Urinary bladder (tissue), 4 donors: ENCODE data around the gene CCDC149. TPM values are rescaled to one million over a fixed set of nuclear protein-coding genes. Genes with fewer than 3 reads are reported as not detected.

ENCODE experiments used
- DNase-seq: peaks from one replicate; pipeline ENCODE4 v3.0.0-alpha.2; 2015; ENCODE audit errors: extremely low spot score
- H3K27ac ChIP-seq: one replicate; pipeline ENCODE4 v1.5.1; 2013; ENCODE audit warnings: low read depth, mild to moderate bottlenecking, moderate library complexity
- H3K36me3 ChIP-seq: one replicate; pipeline ENCODE4 v1.6.1; 2013; ENCODE audit warnings: mild to moderate bottlenecking, moderate library complexity; ENCODE audit not compliant: insufficient read depth
- H3K4me1 ChIP-seq: one replicate; pipeline ENCODE4 v1.6.1; 2013; ENCODE audit warnings: mild to moderate bottlenecking, moderate library complexity; ENCODE audit not compliant: insufficient read depth
- H3K4me3 ChIP-seq: one replicate; pipeline ENCODE4 v1.5.1; 2013; ENCODE audit warnings: low read depth, low read length
- WGBS: extraction: QIAGEN DNeasy Blood & Tissue Kit; methylation state at CpG from one replicate; pipeline ENCODE4 v1.1.7; 2013; 5-methylcytosine and 5-hydroxymethylcytosine counted together
- polyA plus RNA-seq: library from polyadenylated mRNA; stranded (reverse); fragments of 200-250 nt; gene quantifications from one replicate; pipeline ENCODE4 v1.2.3, GENCODE V29; 2013
- total RNA-seq: library from RNA; depleted of rRNA; stranded (reverse); fragments of >200 nt; gene quantifications from one replicate; pipeline ENCODE4 v1.2.3, GENCODE V29; 2014
- donor health status: healthy with polysubstance abuse.
- donor health status: healthy.

Gene CCDC149
- total and polyA plus RNA-seq, 2 donors, result 10.1 to 17.4 TPM

DNA sequence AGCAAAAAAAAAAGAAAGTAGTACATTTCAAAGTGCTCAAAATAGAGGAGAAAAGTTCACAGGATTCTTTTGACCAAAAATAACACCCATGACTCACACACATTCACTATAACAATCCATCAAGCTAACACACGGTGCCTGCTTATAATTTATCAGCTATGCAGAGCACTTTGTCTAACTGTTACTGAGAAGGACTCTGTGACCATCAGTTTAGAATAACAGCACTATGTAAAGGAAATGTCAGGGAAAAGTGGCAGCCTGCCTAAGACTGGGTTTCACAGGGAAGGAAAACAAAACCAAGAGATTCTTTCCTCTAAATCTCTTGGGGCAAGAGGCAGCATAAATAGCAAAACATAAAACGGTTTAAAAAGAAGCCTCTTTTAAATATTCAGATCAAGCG, 54.8 kb downstream of the CCDC149 start:
- no peak overlapping the region for H3K27ac ChIP-seq
- no peaks in the 10 kb centered on the region for H3K36me3 ChIP-seq
- WGBS, result 22% methylated on average over 3 of the region's 3 CpGs
- H3K4me1 ChIP-seq, result no peaks in the 10 kb centered on the region
- H3K4me3 ChIP-seq, result no peak overlapping the region
- no peak for DNase-seq

DNA sequence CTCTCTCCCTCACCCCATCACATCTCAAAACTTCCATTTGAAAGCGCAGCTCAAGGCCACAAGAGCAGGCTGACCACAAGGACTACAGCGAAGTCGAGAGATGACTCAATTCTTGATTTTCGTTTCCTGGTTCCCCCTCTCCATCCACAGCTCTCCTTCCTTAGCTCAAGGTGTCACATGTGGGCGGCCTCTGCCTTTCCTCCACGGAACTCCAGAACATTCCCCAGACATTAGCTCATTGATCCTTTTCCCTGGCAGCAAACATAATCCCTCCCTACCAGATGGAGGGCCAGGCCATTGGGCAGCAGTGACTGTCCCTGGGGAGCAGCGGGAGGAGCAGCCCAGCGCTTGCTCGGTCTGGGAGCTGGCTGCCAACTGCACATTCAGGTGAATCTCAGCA, 56.3 kb downstream of the CCDC149 start:
- no peak for DNase-seq
- WGBS, result 85% methylated on average over 9 of the region's 9 CpGs
- Histone ChIP-seq H3K36me3 (no peaks in the 10 kb centered on the region), H3K4me1 (no peaks in the 10 kb centered on the region), H3K4me3 (no peak overlapping the region), H3K27ac (no peak overlapping the region)

DNA sequence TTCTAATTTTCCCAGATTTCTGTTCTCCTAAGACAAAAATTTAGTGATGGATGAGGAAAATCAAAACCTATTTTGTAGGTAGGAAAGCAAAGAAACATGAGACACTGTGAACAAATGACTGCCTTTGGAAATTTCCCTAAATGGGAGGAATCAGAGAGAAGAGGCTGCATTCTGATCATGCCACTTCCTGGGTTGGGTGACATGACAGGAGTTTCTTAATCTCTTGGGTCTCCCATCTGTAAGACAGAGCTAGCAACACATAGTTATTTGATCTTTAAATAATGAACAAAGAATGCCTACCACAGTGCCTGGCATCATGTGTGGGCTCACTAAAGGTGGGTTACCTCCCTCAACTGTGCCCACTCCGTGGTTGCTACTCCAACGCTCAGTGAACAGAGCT, 57.1 kb downstream of the CCDC149 start:
- no peak overlapping the region for H3K4me3 ChIP-seq
- no peak for DNase-seq
- no peak overlapping the region for H3K27ac ChIP-seq
- 98% methylated on average over 2 of the region's 2 CpGs for WGBS
- H3K36me3 ChIP-seq, result no peaks in the 10 kb centered on the region
- no peaks in the 10 kb centered on the region for H3K4me1 ChIP-seq

DNA sequence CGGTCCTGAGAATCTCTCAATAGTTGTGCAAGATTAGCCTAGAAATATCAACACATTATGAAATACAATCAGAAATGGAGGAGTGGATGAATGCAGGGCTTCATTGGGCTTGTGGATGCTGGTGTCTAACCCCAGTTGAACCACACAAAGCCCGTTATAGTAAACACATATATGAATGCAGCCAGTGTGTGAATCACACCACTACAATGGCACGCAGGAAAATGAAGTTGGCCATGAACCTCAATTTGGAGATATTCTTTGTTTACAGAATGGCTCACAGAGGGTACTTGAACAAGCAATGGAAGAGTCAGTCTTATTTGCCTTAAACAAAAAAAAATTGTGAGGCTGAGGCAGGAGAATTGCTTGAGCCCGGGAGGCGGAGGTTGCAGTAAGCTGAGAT, 59.7 kb downstream of the CCDC149 start:
- Histone ChIP-seq H3K27ac (no peak overlapping the region), H3K4me1 (no peaks in the 10 kb centered on the region)
- 88% methylated on average over 5 of the region's 5 CpGs for WGBS

DNA sequence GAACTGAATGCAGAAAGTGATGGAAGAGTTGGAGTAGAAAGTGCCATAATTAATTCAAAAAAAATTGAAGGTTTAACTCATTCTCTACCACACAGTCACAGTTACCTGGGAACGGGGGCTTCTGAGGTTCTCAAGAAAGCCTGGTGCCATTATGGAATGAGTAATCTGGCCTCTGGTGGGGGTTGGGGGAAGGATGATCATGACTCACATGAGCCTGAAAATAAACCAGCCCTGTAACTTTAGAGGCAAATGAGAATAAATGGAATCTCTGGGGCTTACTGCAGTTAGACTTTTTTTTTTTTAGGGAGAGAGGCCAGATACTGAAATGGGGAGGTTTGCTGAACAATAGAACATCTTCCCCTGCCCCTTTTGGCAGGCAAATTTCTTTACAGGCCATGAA, 62.2 kb downstream of the CCDC149 start:
- Histone ChIP-seq H3K4me3 (no peak overlapping the region), H3K36me3 (no peaks in the 10 kb centered on the region), H3K27ac (no peak overlapping the region), H3K4me1 (no peaks in the 10 kb centered on the region)
- DNase-seq, result no peak
- WGBS, result 64% methylated on average over 1 of the region's 1 CpG

More for the DNA sequence above, 59.7 kb downstream of the CCDC149 start:
- DNase-seq, result no peak
- no peaks in the 10 kb centered on the region for H3K36me3 ChIP-seq
- H3K4me3 ChIP-seq, result no peak overlapping the region

DNA sequence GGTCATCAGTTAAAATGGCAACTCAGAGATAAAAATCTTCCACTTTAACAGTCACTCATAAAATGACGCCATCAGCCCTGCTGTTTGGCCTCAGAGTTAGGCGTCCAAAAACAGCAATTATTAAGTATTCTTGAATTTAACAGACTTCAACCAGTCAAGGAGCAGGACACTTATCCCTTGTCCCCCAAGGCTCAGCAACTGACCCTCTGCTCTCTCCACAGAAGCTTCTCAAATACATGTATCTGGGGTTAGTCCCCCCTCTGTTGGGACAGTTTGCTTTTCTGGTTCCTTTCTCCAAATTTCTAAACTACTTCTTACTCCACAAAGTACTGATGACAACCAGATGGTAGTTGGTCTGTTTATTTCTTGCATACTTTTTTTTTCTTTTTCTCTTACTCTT, 63.1 kb downstream of the CCDC149 start:
- no peak overlapping the region for H3K27ac ChIP-seq
- 53% methylated on average over 2 of the region's 2 CpGs for WGBS
- DNase-seq, result no peak
- H3K4me3 ChIP-seq, result no peak overlapping the region
- no peaks in the 10 kb centered on the region for H3K36me3 ChIP-seq
- H3K4me1 ChIP-seq, result no peaks in the 10 kb centered on the region

DNA sequence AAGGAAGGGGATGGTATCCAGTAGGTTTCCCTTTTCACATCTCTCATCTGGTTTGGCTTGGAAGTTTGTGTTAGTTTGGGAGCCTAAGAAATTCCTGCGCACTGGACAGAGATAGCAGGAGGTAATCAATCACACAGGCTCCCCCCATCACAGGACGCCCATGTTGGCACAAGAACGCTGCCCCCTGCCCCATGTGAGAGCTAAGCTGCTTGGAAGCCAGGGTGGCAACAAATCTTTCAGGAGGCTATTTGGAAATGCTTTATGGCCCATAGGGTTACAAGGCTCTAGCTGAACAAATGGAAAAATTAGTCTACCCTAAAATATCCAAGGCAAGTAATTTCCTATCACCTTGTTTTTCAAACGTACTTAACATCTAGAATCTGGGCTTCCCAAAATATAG, 63.5 kb downstream of the CCDC149 start:
- no peak for DNase-seq
- Histone ChIP-seq H3K4me3 (no peak overlapping the region), H3K4me1 (no peaks in the 10 kb centered on the region), H3K27ac (no peak overlapping the region), H3K36me3 (no peaks in the 10 kb centered on the region)
- 61% methylated on average over 4 of the region's 4 CpGs for WGBS

DNA sequence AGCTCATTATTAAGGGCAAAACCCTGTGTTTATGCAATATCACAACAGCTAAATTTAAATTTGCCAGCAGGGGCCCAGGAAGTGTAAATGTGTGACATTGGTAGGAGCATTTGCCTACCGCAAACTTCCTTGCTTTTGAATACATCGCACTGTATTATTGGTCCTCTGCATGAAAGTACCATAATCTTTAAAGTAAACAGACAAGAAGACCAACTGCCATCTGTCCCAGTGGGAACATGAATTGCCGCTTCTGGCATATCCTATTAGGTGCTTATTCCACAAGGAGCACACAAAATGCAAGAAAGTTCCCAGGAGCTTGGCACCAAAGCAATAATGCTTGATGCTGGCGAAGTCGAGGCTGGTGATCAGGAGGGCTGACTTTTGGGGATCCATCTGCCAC, 66.1 kb downstream of the CCDC149 start:
- WGBS, result 96% methylated on average over 5 of the region's 5 CpGs
- H3K27ac ChIP-seq, result no peak overlapping the region
- DNase-seq, result no peak
- no peaks in the 10 kb centered on the region for H3K36me3 ChIP-seq
- no peak overlapping the region for H3K4me3 ChIP-seq
- H3K4me1 ChIP-seq, result no peaks in the 10 kb centered on the region

DNA sequence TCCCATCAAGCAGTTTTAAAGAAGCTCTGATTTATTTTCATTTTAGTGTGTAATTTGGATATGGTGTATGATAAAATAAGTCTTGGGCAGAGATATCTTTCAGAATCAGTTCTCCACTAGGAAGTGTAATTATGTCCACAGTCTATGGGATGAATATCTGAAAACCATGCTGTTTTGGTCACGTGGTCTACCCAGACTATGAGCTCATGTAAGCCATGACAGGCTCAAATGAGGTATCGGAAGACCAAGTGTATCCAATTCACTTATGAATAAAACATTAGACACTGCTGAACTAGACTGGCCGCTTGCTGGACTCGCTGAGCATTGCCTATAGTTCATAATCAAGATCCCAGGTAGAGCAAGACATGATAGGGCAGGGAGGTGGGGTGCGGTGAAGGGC, 66.9 kb downstream of the CCDC149 start:
- Histone ChIP-seq H3K27ac (no peak overlapping the region), H3K4me1 (no peaks in the 10 kb centered on the region), H3K4me3 (no peak overlapping the region), H3K36me3 (no peaks in the 10 kb centered on the region)
- 96% methylated on average over 5 of the region's 5 CpGs for WGBS
- no peak for DNase-seq

DNA sequence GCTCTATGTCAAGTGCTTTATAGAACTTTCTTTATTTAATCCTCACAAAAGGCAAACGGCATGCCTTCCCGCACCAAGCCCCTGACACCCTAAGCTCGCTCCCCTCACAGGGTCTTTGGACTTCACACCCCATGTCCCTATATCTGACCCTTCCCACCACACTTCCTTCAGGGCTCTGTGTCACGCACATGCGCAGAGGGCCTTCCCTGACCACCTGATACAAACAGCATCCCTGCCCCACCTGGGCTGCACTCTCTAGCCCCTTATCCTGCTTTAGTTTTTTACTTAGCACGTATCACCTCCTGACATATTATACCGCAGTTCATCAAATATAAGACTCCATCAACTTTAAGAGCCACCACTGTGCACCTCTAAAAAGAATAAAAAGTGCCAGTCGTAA, 67.7 kb downstream of the CCDC149 start:
- Histone ChIP-seq H3K4me3 (no peak overlapping the region), H3K36me3 (no peaks in the 10 kb centered on the region), H3K27ac (no peak overlapping the region), H3K4me1 (no peaks in the 10 kb centered on the region)
- DNase-seq, result no peak
- 96% methylated on average over 8 of the region's 8 CpGs for WGBS

DNA sequence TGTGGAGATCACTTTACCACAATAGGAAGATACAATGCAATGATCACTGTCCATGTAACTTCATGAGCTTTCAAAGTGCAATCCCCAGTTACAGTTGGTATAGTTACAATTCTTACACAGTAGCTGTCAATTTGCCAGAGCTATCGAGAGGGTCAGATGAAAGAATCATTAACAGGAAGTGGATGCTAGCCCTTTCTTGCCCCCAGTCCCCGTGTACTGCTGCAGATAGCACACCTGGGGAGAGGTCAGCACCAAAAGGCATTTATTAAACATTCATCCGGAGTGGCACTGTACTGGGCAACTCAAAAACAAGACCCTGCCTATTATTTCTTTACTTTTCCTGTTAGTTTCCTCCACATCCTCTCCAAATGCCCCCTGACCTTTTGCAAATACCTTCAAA, 69.7 kb downstream of the CCDC149 start:
- 73% methylated on average over 3 of the region's 3 CpGs for WGBS
- no peak for DNase-seq
- Histone ChIP-seq H3K4me1 (no peaks in the 10 kb centered on the region), H3K36me3 (no peaks in the 10 kb centered on the region), H3K4me3 (no peak overlapping the region), H3K27ac (no peak overlapping the region)

DNA sequence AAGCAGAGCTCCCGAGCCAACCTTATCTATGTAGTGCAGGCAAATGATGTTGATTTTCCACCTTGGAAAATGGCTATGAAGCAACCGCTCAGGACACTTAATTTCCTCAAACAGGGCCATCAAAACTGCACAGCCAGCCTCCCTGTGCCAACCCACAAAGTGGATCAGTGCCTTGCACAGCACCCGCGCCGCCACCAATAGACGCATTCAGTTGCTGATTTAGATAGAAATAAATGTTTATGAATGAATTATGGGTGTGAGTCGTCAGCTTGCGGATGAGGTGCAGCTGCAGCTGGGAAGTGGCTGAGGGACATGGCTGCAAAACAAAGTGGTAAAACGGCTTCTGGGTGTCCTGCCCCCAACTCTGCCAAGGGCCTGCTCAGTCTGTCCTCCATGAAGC, 70.5 kb downstream of the CCDC149 start:
- no peak overlapping the region for H3K4me3 ChIP-seq
- no peaks in the 10 kb centered on the region for H3K4me1 ChIP-seq
- 82% methylated on average over 9 of the region's 9 CpGs for WGBS
- H3K36me3 ChIP-seq, result no peaks in the 10 kb centered on the region
- no peak for DNase-seq
- no peak overlapping the region for H3K27ac ChIP-seq

DNA sequence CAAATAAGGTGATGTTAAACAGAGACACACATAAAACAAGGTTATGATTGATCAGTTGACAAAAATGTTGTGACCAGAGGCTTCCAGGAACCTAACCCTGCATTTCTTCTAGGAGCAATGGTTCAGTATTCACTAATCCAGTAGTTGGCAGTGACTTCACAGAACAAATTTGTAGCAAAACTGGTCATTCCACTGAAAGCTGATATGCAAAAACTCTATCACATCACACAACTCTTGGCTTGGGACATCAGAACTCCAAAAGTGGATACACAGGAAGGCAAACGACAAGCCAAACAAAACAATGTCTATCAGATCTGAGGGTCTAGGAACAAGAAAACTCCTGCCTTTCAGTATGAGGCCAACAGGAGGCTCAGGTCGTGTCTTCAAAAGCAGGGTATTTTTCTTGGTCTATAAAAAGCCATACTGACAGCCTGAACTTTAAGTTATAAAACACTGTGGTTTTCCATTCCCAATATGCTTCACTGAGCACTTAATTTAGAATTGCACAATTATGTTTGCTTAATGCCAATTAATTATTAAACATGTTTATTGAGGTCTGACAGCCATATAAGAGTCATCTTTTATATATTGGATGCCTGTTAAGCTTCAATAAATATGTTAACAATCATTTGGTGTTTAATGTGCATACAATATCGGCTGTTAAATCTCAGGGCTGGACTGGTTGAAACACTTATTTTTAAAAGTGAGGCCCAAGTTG, 71.9 kb downstream of the CCDC149 start:
- WGBS, result 82% methylated on average over 3 of the region's 3 CpGs
- H3K4me1 ChIP-seq, result no peaks in the 10 kb centered on the region
- no peak overlapping the region for H3K4me3 ChIP-seq
- no peak for DNase-seq
- H3K36me3 ChIP-seq, result no peaks in the 10 kb centered on the region
- no peak overlapping the region for H3K27ac ChIP-seq

DNA sequence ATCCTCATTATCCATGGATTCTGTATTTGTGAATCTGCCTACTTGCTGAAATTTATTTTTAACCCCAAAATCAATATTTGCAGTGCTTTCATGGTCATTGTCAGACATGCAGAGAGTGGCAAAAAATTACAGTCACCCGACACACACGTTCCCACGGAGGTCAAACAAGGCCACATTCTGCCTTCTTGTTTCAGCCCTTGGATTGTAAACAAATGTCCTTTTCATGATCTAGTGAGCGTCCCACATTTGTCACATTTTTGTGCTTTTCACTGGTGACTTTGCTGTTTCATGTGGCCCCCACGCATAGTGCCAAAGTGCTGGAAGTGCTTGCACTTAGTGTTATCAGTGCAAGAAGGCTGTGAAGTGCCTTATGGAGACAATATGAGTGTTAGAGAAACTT, 72.5 kb downstream of the CCDC149 start:
- H3K27ac ChIP-seq, result no peak overlapping the region
- no peaks in the 10 kb centered on the region for H3K4me1 ChIP-seq
- 91% methylated on average over 5 of the region's 5 CpGs for WGBS
- H3K36me3 ChIP-seq, result no peaks in the 10 kb centered on the region
- H3K4me3 ChIP-seq, result no peak overlapping the region
- DNase-seq, result no peak

DNA sequence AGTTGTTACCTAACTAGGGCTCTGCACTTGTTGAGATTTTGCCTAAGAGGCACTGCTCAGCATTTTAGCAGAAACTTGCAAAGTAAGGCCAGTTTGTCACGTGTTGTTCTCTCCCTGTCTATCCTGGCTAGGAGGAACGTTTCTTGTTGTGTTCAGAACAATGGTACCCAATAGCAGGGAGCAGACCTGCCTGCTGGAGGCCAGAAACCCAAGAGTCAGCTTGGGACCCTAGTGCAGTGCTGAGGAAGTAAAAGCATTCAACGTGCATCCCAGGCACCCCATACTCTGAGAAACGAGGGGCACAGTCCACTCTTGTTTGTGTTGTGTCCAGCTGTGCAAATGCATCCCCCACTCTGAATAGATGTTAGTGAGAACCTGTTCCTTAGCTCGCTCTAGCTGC, 75.1 kb downstream of the CCDC149 start:
- WGBS, result 74% methylated on average over 5 of the region's 5 CpGs

More for the DNA sequence above, 75.1 kb downstream of the CCDC149 start:
- DNase-seq, result no peak
- Histone ChIP-seq H3K4me3 (no peak overlapping the region), H3K27ac (no peak overlapping the region), H3K36me3 (no peaks in the 10 kb centered on the region), H3K4me1 (no peaks in the 10 kb centered on the region)
